Spleen (tissue), 11 donors: ENCODE measurements around the gene ARSG. TPM values are rescaled to one million over a fixed set of nuclear protein-coding genes. Genes with fewer than 3 reads are reported as not detected.

Source experiments
- DNase-seq: peaks from one replicate; pipeline ENCODE4 v3.0.0-alpha.2; 2020
- H3K27ac ChIP-seq, 8 donors: fragments of 200-600 bp; sonication (generic) in 7 of 8; 1 replicate in 4 of 8; 2 replicates in 4 of 8; pipeline versions ENCODE4 v1.5.0 to v1.8.0; 2016 to 2021; ENCODE audit warnings: inconsistent platforms in 4 of 8, mild to moderate bottlenecking in 4 of 8, moderate library complexity in 1 of 8
- H3K27me3 ChIP-seq, 7 donors: fragments of 200-600 bp; sonication (generic) in 6 of 7; replicated peaks in 1 of 7; 1 replicate in 4 of 7; 2 replicates in 3 of 7; pipeline versions ENCODE4 v1.5.0 to v1.8.0; 2016 to 2021; ENCODE audit warnings: inconsistent platforms in 3 of 7, mild to moderate bottlenecking in 1 of 7
- H3K36me3 ChIP-seq, 6 donors: fragments of 200-600 bp; sonication (generic) in 5 of 6; 1 replicate in 4 of 6; 2 replicates in 2 of 6; pipeline versions ENCODE4 v1.5.0 to v1.8.0; 2016 to 2021; ENCODE audit warnings: inconsistent platforms in 2 of 6
- H3K4me1 ChIP-seq, 6 donors: fragments of 200-600 bp; sonication (generic) in 5 of 6; 1 replicate in 3 of 6; 2 replicates in 3 of 6; pipeline versions ENCODE4 v1.5.0 to v1.8.0; 2016 to 2021; ENCODE audit warnings: inconsistent platforms in 3 of 6
- H3K4me3 ChIP-seq, 8 donors: fragments of 200-600 bp; sonication (generic) in 7 of 8; 1 replicate in 4 of 8; 2 replicates in 4 of 8; pipeline versions ENCODE4 v1.5.0 to v1.8.0; 2016 to 2021; ENCODE audit warnings: inconsistent platforms in 4 of 8, mild to moderate bottlenecking in 4 of 8, moderate library complexity in 2 of 8
- H3K9me3 ChIP-seq, 8 donors: fragments of 200-600 bp; sonication (generic) in 7 of 8; 1 replicate in 4 of 8; 2 replicates in 4 of 8; pipeline versions ENCODE4 v1.5.0 to v1.8.0; 2016 to 2021; ENCODE audit warnings: inconsistent platforms in 4 of 8
- POLR2A ChIP-seq, 3 donors: fragments of 450-650 bp; IDR thresholded peaks; one replicate each; pipeline ENCODE4 v1.5.1; 2017; ENCODE audit warnings: antibody characterized with exemption in 3 of 3, mild to moderate bottlenecking in 1 of 3
- POLR2AphosphoS5 ChIP-seq, 3 donors: sonication (generic); formaldehyde crosslinking; IDR thresholded peaks; one replicate each; pipeline ENCODE4 v1.5.1; 2017; ENCODE audit warnings: antibody characterized with exemption in 3 of 3
- WGBS, 5 donors: extraction: QIAGEN DNeasy Blood & Tissue Kit in 3 of 5; methylation state at CpG; one replicate each; pipeline versions ENCODE4 v1.1.5 to v1.1.7; 2013 to 2018; 5-methylcytosine and 5-hydroxymethylcytosine counted together
- intact Hi-C: fragments of 100-400 bp; cut with DNase I; formaldehyde crosslinking; loops from one replicate; pipeline ENCODE4 v1.15.0; 2023; ENCODE audit warnings: low total_unique reads
- polyA plus RNA-seq, 3 donors: library from polyadenylated mRNA; stranded (reverse); fragments of 200-250 nt; gene quantifications; one replicate each; pipeline ENCODE4 v1.2.1, GENCODE V29; 2013
- total RNA-seq, 7 donors: library from RNA; depleted of rRNA in 3 of 7; stranded (reverse); fragments of >200 nt in 3 of 7; fragmentation: NEBNext Ultra II Directional in 4 of 7; extraction: Animal tissue kit (Norgen Biotek cat#: 25700) in 4 of 7; gene quantifications; one replicate each; pipeline versions ENCODE4 v1.1.0 to v1.2.1, GENCODE V29; 2016 to 2021
- TF ChIP-seq, protein P1 (sequence below), 11 experiments: fragments of 200-600 bp in 7 of 11; fragments of 450-650 bp in 4 of 11; sonication (generic) in 4 of 11; IDR thresholded peaks in 8 of 11; conservative IDR thresholded peaks in 3 of 11; 1 replicate in 7 of 11; 2 replicates in 4 of 11; pipeline versions ENCODE4 v1.4.0 to v1.8.0; 2016 to 2021; ENCODE audit warnings: antibody characterized with exemption in 11 of 11, inconsistent platforms in 4 of 11, mild to moderate bottlenecking in 1 of 11
- donor health status: healthy with polysubstance abuse.
- donor health status: DM: no; HTN: no; CAD: no; lungs with moderate emphysema.
- donor health status: DM: no; HTN: no; CAD: no.
- donor health status: Bipolar disorder and iron deficiency.
- donor health status: healthy.
- donor health status: DM: no; HTN: no; CAD: no.
- donor health status: DM: yes; HTN: yes; CAD: no.

The ARSG gene
- total and polyA plus RNA-seq, 10 donors, result 1.5 to 24.3 (median 14.2) TPM

DNA sequence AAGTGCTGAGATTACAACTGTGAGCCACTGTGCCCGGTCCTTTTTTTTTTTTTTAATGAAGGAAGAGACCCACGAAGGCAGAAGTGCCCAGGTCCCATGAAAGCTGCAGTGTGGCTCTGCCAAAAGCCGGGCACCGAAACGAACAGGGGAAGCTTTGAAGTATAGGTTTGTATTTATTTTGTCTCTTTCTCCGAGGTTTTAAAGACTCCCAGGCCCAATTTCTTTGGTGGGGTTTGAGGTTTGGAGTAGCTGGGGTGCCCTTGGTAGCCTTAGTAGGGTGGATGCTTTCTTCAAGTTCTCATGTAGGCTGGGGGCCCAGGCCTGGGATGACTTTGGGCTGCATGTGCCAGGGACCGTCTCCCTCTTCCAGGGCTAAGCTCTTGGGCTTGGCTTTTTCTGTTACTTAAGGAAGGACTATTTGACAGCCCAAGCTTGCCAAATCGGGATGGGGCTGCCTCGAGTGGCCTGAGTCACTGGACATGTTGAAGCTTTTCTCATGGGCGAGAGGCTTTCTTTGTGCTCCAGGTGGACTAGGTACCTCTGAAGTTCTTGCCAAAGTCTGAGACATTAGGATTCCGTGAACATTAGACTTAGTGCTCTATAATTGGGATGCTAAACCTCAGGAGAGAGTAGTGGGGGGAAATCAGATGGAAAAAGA, 99.7 kb downstream of the ARSG start:
- no peak overlapping the region for H3K4me3 ChIP-seq
- peaks cover 0 to 14% (median 0%) of the 10 kb centered on the region in 6 donors for H3K36me3 ChIP-seq
- peaks cover 0 to 17% (median 13%) of the 10 kb centered on the region in 8 donors for H3K9me3 ChIP-seq
- H3K27me3 ChIP-seq, result no peaks in the 10 kb centered on the region
- WGBS, 5 donors, result 87 to 95% (median 89%) methylated on average over 11 of the region's 11 CpGs
- DNase-seq, result no peak
- TF ChIP-seq POLR2A (IDR thresholded peaks at IDR 0.05) (no peak), POLR2AphosphoS5 (IDR thresholded peaks at IDR 0.05) (no peak)
- TF ChIP-seq, protein P1, sequence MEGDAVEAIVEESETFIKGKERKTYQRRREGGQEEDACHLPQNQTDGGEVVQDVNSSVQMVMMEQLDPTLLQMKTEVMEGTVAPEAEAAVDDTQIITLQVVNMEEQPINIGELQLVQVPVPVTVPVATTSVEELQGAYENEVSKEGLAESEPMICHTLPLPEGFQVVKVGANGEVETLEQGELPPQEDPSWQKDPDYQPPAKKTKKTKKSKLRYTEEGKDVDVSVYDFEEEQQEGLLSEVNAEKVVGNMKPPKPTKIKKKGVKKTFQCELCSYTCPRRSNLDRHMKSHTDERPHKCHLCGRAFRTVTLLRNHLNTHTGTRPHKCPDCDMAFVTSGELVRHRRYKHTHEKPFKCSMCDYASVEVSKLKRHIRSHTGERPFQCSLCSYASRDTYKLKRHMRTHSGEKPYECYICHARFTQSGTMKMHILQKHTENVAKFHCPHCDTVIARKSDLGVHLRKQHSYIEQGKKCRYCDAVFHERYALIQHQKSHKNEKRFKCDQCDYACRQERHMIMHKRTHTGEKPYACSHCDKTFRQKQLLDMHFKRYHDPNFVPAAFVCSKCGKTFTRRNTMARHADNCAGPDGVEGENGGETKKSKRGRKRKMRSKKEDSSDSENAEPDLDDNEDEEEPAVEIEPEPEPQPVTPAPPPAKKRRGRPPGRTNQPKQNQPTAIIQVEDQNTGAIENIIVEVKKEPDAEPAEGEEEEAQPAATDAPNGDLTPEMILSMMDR (IDR thresholded peaks at IDR 0.05 in 8 of 11, conservative IDR thresholded peaks at IDR 0.05 in 3 of 11), result no peak
- no peak overlapping the region for H3K27ac ChIP-seq
- H3K4me1 ChIP-seq, result no peaks in the 10 kb centered on the region
- intact Hi-C loops, result no loop called here

DNA sequence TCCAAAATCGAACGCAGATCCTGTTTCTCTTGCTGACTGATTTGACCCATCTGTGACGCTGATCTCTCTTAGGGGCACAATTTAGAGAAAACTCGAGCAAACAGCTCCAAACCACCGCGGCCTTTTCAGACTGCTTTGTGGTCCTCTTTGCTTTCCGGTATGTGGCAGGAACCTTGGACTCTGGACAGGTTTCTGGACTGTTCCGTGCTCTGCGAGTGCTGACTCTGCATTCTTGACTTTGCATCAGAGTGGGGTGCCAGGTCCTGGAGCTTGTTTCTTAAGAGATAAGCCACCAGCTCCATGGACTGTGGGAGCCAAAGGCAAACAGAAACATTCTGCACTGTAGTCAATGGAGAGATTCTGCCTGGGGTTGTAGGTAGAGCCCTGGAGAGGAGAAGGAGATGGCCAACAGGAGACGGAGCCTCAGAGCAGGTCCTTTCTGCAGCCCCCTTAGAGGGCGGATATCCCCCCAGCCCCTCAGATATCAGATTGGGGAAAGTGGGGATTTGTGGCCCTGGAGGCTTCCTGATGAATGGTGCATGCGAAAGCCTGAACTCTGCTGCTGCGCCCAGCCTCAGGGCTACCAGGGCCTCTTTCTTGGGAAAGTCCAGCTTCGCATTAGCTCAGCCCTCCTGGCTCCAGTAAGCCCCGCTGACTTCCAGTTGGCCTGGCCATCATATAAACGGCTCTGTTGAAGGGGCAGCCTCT, 100.4 kb downstream of the ARSG start:
- TF ChIP-seq, protein P1 (IDR thresholded peaks at IDR 0.05 in 8 of 11, conservative IDR thresholded peaks at IDR 0.05 in 3 of 11), result no peak
- TF ChIP-seq POLR2AphosphoS5 (IDR thresholded peaks at IDR 0.05) (no peak), POLR2A (IDR thresholded peaks at IDR 0.05) (no peak)
- H3K4me3 ChIP-seq, result no peak overlapping the region
- no peaks in the 10 kb centered on the region for H3K27me3 ChIP-seq
- H3K9me3 ChIP-seq, result peaks cover 0 to 17% (median 13%) of the 10 kb centered on the region in 8 donors
- intact Hi-C loops, result no loop called here
- peaks cover 0 to 14% (median 0%) of the 10 kb centered on the region in 6 donors for H3K36me3 ChIP-seq
- H3K4me1 ChIP-seq, result peaks cover 0 to under 1% (median 0%) of the 10 kb centered on the region in 6 donors
- 82 to 87% (median 85%) methylated on average over 16 of the region's 16 CpGs for WGBS, 5 donors
- H3K27ac ChIP-seq, result no peak overlapping the region
- DNase-seq, result no peak

DNA sequence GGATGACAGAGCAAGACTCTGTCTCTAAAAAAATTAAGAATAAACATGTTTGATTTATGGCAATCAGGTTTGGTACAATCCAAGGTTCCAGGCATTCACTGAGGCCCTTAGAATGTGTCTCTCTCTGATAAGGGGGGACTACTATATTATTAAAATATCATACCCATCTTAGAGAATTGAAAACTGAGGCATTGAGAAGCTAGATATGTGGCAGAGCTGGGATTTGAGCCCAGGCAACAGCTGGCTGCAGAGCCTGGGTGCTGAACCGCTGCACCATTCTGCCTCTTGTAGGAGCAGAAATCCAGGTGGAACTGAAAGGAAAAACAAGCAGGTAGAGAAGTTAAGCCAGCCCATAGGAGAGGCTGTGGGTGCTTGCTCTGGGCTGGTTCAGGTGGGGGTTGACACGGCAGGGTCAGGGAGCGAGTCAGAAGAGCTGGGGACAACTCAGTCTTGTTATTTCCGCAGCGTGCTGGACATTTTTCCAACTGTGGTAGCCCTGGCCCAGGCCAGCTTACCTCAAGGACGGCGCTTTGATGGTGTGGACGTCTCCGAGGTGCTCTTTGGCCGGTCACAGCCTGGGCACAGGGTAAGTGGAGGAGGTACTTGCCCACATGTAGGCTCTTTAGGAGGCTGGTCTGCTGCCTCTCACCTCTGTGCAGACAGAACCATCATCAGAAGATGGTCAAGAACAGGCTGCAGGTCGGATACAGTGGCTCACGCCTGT, 103.5 kb downstream of the ARSG start:
- H3K9me3 ChIP-seq, result peaks cover 0 to 17% (median 13%) of the 10 kb centered on the region in 8 donors
- no peaks in the 10 kb centered on the region for H3K27me3 ChIP-seq
- DNase-seq, result no peak
- peaks cover 0 to 14% (median 0%) of the 10 kb centered on the region in 6 donors for H3K36me3 ChIP-seq
- H3K27ac ChIP-seq, result no peak overlapping the region
- H3K4me1 ChIP-seq, result peaks cover 0 to 22% (median 11%) of the 10 kb centered on the region in 6 donors
- no peak overlapping the region for H3K4me3 ChIP-seq
- WGBS, 5 donors, result 93 to 99% (median 94%) methylated on average over 12 of the region's 12 CpGs
- TF ChIP-seq POLR2AphosphoS5 (IDR thresholded peaks at IDR 0.05), result no peak
- TF ChIP-seq POLR2A (IDR thresholded peaks at IDR 0.05), result no peak
- TF ChIP-seq, protein P1 (IDR thresholded peaks at IDR 0.05 in 8 of 11, conservative IDR thresholded peaks at IDR 0.05 in 3 of 11), result no peak
- intact Hi-C loops, result no loop called here
